Left colon (tissue), 2 donors: ENCODE data around the gene EXOSC2. TPM values are rescaled to one million over a fixed set of nuclear protein-coding genes. Genes with fewer than 3 reads are reported as not detected.
A peak's percentile ranks its signal among the peaks of the same experiment; 100 is the strongest.

ENCODE experiments used
- ATAC-seq: fragments of 200-7000 bp; cut with Tn5 transposase; one replicate; pipeline ENCODE4 v1.9.1; 2020; ENCODE audit warnings: mild to moderate bottlenecking, moderate library complexity
- DNase-seq, 2 donors: peaks; one replicate each; pipeline ENCODE4 v3.0.0-alpha.2; 2020
- intact Hi-C, 2 donors: fragments of 100-400 bp; cut with DNase I in 1 of 2; cut with micrococcal nuclease in 1 of 2; formaldehyde crosslinking; loops; one replicate each; pipeline versions ENCODE4 v1.11.2 to v1.14.0; 2022; cut with DNase I, micrococcal nuclease
- total RNA-seq, 2 donors: library from RNA; stranded (reverse); fragmentation: NEBNext Ultra II Directional; extraction: Animal tissue kit (Norgen Biotek cat#: 25700); gene quantifications; one replicate each; pipeline ENCODE4 v1.2.1, GENCODE V29; 2021
- donor health status: DM: no; HTN: no; CAD: no.
- donor health status: DM: yes; HTN: yes; CAD: no.

EXOSC2 gene
- total RNA-seq, 2 donors from 2014 or later: 13.2 to 19.7 TPM

- no peak for DNase-seq
- ATAC-seq: no peak
- intact Hi-C loops: loop anchor here in 1 of 2 donors (5.0 to 10.0 kb wide), 2 partner anchors 60 to 158 kb away; no protein-coding TSS in a partner anchor
Observed at GRCh38 chr9:130714586-130715110, 21.1 kb downstream of the EXOSC2 start.

- no peak for ATAC-seq
- no peak for DNase-seq
- intact Hi-C loops: loop anchor here in 1 of 2 donors (10.0 kb wide), 1 partner anchor 60 kb away; no protein-coding TSS in a partner anchor
Observed at GRCh38 chr9:130715270-130715669, 21.7 kb downstream of the EXOSC2 start.

- intact Hi-C loops: loop anchor here in 1 of 2 donors (10.0 kb wide), 1 partner anchor 56 kb away; no protein-coding TSS in a partner anchor
- no peak for ATAC-seq
Observed at GRCh38 chr9:130718562-130718961, 25.0 kb downstream of the EXOSC2 start.

GRCh38 chr9:130720762-130721161 lies 27.2 kb downstream of the EXOSC2 start:
- ATAC-seq (no peak), DNase-seq (no peak)
- intact Hi-C loops: no loop called here

More at GRCh38 chr9:130718562-130718961, 25.0 kb downstream of the EXOSC2 start:
- DNase-seq: no peak

DNA sequence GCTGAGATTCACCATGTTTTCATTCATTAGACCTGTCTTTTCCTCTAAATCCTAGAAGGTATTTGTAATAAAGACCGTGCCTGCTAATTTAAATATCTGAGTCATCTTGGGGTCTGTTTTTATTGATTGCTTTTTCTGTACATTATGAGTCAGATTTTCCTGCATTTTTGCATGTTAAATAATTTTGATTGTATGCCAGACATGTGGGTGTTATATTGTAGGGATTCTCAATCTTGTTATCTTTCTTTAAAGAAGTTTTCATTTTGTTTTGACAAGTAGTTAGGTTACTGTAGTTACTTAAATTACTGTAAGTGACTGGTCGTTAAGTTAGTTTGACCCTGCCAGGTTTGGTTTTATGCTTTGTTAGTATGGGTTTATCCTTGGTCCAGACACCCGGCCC lies 35.1 kb downstream of the EXOSC2 start:
- intact Hi-C loops: no loop called here
- no peak for DNase-seq

GRCh38 chr9:130729145-130729544 lies 35.6 kb downstream of the EXOSC2 start:
- ATAC-seq: no peak
- intact Hi-C loops: no loop called here
- DNase-seq: no peak

More for the DNA sequence above, 35.1 kb downstream of the EXOSC2 start:
- ATAC-seq: no peak

DNA sequence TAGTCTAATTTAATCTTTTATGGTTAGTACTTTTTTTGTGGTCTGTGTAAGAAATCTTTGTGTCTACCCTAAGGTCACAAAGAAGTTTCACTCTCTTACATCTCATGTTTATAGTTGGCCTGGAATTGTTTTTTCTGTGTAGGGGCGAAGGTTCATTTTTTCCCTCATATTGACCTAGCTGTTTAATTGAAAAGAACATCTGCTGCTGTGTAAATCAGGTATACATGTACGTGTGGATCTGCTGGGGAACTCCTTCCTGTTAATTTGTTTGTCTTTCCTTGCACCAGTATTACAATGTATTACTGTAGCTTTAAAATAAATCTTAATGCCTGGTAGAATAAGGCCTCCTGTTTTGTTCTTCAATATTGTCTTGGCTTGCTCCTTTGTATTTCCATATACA lies 37.8 kb downstream of the EXOSC2 start:
- ATAC-seq (peak; percentile 80), DNase-seq (no peak)
- intact Hi-C loops: no loop called here

GRCh38 chr9:130732136-130732535 lies 38.6 kb downstream of the EXOSC2 start:
- DNase-seq (no peak), ATAC-seq (peak; percentile 13)
- intact Hi-C loops: no loop called here

DNA sequence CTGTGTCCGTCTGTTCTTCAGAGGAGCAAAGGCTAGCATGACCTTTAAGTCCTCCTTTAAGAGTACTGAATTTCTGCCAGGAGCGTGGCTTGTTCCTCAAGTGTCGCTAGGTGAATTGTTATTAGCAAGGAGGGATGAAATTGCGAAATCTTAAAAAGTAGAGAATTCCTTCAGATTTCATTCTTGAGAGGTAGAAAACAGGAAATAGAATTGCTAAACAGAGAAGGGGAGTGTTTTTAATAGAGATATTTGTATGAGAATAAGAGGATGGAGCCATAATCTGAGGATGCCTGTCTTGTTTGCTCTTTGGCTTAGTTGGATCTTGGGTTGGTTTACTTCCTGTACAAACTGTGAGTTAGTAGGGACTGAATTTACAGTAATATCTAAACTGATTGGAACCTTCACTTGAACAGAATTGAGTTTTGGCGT lies 39.2 kb downstream of the EXOSC2 start:
- DNase-seq (no peak), ATAC-seq (peak; percentile 33)
- intact Hi-C loops: no loop called here

DNA sequence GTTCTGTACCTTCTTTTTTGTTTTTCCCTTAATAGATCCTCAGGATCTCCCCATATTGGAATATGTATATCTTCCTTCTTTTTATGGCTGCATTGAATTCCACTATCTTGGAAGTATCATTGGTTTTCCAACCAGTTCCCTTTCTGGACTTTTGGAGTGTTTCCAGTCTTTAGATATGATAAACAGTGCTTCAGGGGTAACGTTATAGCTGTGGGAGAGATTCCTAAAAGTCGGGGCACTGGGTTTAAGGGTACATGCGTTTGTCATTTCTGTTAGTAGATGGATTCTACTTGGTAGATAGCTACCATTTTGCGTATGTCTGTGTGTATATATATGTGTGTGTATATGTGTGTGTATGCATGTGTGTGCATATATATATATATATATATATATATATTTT lies 42.0 kb downstream of the EXOSC2 start:
- no peak for ATAC-seq
- intact Hi-C loops: no loop called here
- DNase-seq: no peak

DNA sequence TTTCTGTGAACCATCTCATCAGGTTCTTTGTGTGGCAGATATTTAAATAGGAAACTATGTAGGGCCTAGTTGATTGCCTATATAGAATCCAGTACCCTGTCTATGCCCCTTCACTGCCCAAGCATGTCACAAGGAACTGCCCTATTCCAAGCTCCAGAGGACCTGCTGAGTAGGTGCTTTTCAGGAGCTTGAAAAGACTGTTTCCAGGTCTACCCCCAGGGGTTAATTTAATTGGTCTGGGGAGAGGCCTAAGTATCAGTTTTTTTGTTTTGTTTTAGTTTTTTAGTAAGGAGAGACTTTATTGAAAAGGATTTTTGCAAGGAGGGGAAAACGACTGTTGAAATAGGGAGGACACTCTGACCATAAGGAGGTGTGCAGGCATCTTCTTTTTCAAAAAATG lies 43.3 kb downstream of the EXOSC2 start:
- ATAC-seq: no peak
- no peak for DNase-seq
- intact Hi-C loops: no loop called here

DNA sequence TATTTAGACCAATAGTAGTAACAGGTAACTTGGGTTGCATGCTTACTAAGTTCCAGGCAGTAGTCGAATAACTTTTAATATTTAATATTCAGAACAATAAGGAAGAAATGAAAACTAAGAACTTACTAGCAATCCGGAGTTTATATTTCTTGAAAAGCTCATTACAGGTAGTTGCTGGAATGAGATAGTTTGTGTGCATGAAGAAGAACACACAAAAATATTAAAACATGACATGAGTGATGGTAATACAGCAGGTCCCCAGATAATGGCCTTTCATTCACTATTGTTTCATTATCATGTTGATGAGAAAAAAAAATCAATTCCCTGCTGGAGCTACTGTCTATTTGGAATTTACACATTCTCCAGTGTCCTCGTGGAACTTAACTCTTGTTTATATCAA lies 44.7 kb downstream of the EXOSC2 start:
- intact Hi-C loops: no loop called here
- DNase-seq (no peak), ATAC-seq (no peak)

- intact Hi-C loops: no loop called here
- no peak for ATAC-seq
- no peak for DNase-seq
Observed at GRCh38 chr9:130739081-130739480, 45.5 kb downstream of the EXOSC2 start.

- peak; percentile 84 for ATAC-seq
- intact Hi-C loops: no loop called here
- DNase-seq: no peak
Observed at GRCh38 chr9:130740218-130741023, 46.8 kb downstream of the EXOSC2 start.

DNA sequence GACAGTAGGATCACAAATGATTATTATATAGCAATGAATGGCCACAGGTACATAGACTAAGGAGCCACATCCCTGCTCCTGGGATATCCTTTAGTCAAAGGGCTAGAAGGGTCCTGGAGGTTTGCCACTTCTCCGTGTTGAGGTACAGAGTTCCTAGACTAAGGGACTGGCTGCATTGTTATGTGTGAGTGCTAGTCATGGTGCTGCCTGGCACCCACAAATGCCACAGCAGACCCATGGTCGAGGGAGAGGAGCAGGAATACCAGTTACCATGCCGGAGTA lies 47.4 kb downstream of the EXOSC2 start:
- ATAC-seq: no peak
- intact Hi-C loops: no loop called here
- DNase-seq: no peak

- intact Hi-C loops: no loop called here
- no peak for ATAC-seq
Observed at GRCh38 chr9:130741831-130742449, 48.4 kb downstream of the EXOSC2 start.

DNA sequence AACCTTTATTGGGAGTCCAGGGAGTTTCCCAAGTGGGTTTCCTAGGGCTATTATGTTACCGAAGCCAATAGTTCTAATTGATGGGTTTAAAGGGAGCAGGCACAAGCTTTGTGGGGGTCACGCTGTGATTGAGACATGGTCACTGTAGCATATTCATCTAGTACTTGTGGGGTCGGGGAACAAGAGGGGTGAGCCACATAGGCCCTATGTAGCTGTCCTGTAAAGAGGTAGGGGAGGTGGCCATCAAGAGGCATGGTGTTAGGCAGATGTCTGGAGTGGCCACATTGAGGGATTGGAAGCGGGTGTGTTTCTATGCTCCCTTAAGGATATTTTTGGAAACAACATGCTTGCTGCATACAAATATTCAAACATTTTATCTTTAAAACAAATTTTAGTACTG lies 50.1 kb downstream of the EXOSC2 start:
- ATAC-seq: no peak

More at GRCh38 chr9:130741831-130742449, 48.4 kb downstream of the EXOSC2 start:
- DNase-seq: no peak

GRCh38 chr9:130745210-130745800 lies 51.7 kb downstream of the EXOSC2 start:
- intact Hi-C loops: no loop called here
- DNase-seq (no peak), ATAC-seq (no peak)

More for the DNA sequence above, 50.1 kb downstream of the EXOSC2 start:
- no peak for DNase-seq
- intact Hi-C loops: no loop called here

- DNase-seq (no peak), ATAC-seq (no peak)
- intact Hi-C loops: no loop called here
Observed at GRCh38 chr9:130745829-130746228, 52.2 kb downstream of the EXOSC2 start.
